Thyroid gland (tissue), 4 donors: ENCODE data around the gene TTC5. TPM values are rescaled to one million over a fixed set of nuclear protein-coding genes. Genes with fewer than 3 reads are reported as not detected.

Experiments used
- DNase-seq, 2 donors: peaks; one replicate each; pipeline ENCODE4 v3.0.0-alpha.2; 2019
- H3K27ac ChIP-seq, 3 donors: fragments of 200-600 bp; sonication (generic); 1 replicate in 2 of 3; 2 replicates in 1 of 3; pipeline ENCODE4 v1.5.1; 2016 to 2019; ENCODE audit warnings: mild to moderate bottlenecking in 1 of 3, moderate library complexity in 1 of 3
- H3K27me3 ChIP-seq: fragments of 200-600 bp; sonication (generic); one replicate; pipeline ENCODE4 v1.5.1; 2019
- H3K36me3 ChIP-seq, 2 donors: fragments of 200-600 bp; sonication (generic); one replicate each; pipeline ENCODE4 v1.5.1; 2016 to 2019
- H3K4me1 ChIP-seq, 2 donors: fragments of 200-600 bp; sonication (generic); one replicate each; pipeline ENCODE4 v1.5.1; 2017 to 2019
- H3K4me3 ChIP-seq, 3 donors: fragments of 200-600 bp; sonication (generic); replicated peaks in 1 of 3; 1 replicate in 2 of 3; 2 replicates in 1 of 3; pipeline ENCODE4 v1.5.1; 2016; ENCODE audit warnings: mild to moderate bottlenecking in 1 of 3
- H3K9me3 ChIP-seq: fragments of 200-600 bp; sonication (generic); one replicate; pipeline ENCODE4 v1.5.1; 2017
- CTCF ChIP-seq, 6 experiments: fragments of 200-600 bp in 3 of 6; fragments of 450-650 bp in 3 of 6; sonication (generic) in 3 of 6; IDR thresholded peaks; one replicate each; pipeline ENCODE4 v1.5.1; 2016 to 2019; ENCODE audit warnings: antibody characterized with exemption in 6 of 6, mild to moderate bottlenecking in 2 of 6, inconsistent platforms in 1 of 6, moderate library complexity in 1 of 6
- POLR2A ChIP-seq, 2 donors: fragments of 450-650 bp; IDR thresholded peaks; one replicate each; pipeline ENCODE4 v1.6.1; 2017; ENCODE audit warnings: antibody characterized with exemption in 2 of 2, mild to moderate bottlenecking in 2 of 2, moderate library complexity in 1 of 2
- WGBS, 2 donors: methylation state at CpG; one replicate each; pipeline ENCODE4 v1.1.5; 2017; 5-methylcytosine and 5-hydroxymethylcytosine counted together
- intact Hi-C: fragments of 100-400 bp; cut with DNase I; formaldehyde crosslinking; loops from one replicate; pipeline ENCODE4 v1.15.1; 2023
- total RNA-seq, 4 donors: library from RNA; depleted of rRNA; stranded (reverse); fragments of >200 nt; gene quantifications; one replicate each; pipeline ENCODE4 v1.2.3, GENCODE V29; 2016

Gene TTC5
- total RNA-seq, 4 donors from 2014 or later = 15.9 to 44.2 (median 19.2) TPM

- intact Hi-C loops = loop anchor here (5.0 to 10.0 kb wide), 2 partner anchors 124 to 351 kb away; partner anchors contain the start of genes APEX1, OSGEP and RNASE4
- no peak overlapping the region for H3K4me3 ChIP-seq
- peaks cover 3 to 4% of the 10 kb centered on the region in 2 donors for H3K36me3 ChIP-seq
- no peak for DNase-seq
- peak overlapping the region in 1 of 3 donors; percentile 17 for H3K27ac ChIP-seq
- H3K9me3 ChIP-seq = no peaks in the 10 kb centered on the region
- no peaks in the 10 kb centered on the region for H3K27me3 ChIP-seq
- peaks cover 13 to 16% of the 10 kb centered on the region in 2 donors for H3K4me1 ChIP-seq
- TF ChIP-seq POLR2A (IDR thresholded peaks at IDR 0.05) = no peak
- no peak for TF ChIP-seq CTCF (IDR thresholded peaks at IDR 0.05)
- WGBS, 2 donors = 72 to 76% methylated on average over 2 of the region's 2 CpGs
Observed at GRCh38 chr14:20331053-20331613, 25.4 kb upstream of the TTC5 start.

- DNase-seq = no peak
- H3K36me3 ChIP-seq = peaks cover 12 to 19% of the 10 kb centered on the region in 2 donors
- TF ChIP-seq CTCF (IDR thresholded peaks at IDR 0.05) (no peak), POLR2A (IDR thresholded peaks at IDR 0.05) (no peak)
- WGBS, 2 donors = 67 to 96% methylated on average over 2 of the region's 2 CpGs
- intact Hi-C loops = no loop called here
- H3K27me3 ChIP-seq = no peaks in the 10 kb centered on the region
- H3K4me1 ChIP-seq = peaks cover 13 to 16% of the 10 kb centered on the region in 2 donors
- no peak overlapping the region for H3K4me3 ChIP-seq
- H3K9me3 ChIP-seq = no peaks in the 10 kb centered on the region
- H3K27ac ChIP-seq = no peak overlapping the region
Observed at GRCh38 chr14:20329355-20329754, 23.6 kb upstream of the TTC5 start.

- no peaks in the 10 kb centered on the region for H3K27me3 ChIP-seq
- peaks cover 13 to 16% of the 10 kb centered on the region in 2 donors for H3K4me1 ChIP-seq
- no peak overlapping the region for H3K4me3 ChIP-seq
- TF ChIP-seq POLR2A (IDR thresholded peaks at IDR 0.05) (no peak), CTCF (IDR thresholded peaks at IDR 0.05) (no peak)
- no peak overlapping the region for H3K27ac ChIP-seq
- no peak for DNase-seq
- intact Hi-C loops = no loop called here
- no peaks in the 10 kb centered on the region for H3K9me3 ChIP-seq
- H3K36me3 ChIP-seq = peaks cover 12 to 21% of the 10 kb centered on the region in 2 donors
- WGBS, 2 donors = 66 to 68% methylated on average over 2 of the region's 2 CpGs
Observed at GRCh38 chr14:20328705-20329104, 23.0 kb upstream of the TTC5 start.

GRCh38 chr14:20327005-20327869 lies 21.5 kb upstream of the TTC5 start:
- Histone ChIP-seq H3K4me3 (no peak overlapping the region), H3K9me3 (no peaks in the 10 kb centered on the region), H3K27me3 (no peaks in the 10 kb centered on the region), H3K36me3 (peaks cover 12 to 21% of the 10 kb centered on the region in 2 donors), H3K27ac (no peak overlapping the region), H3K4me1 (peaks cover 10 to 14% of the 10 kb centered on the region in 2 donors)
- WGBS, 2 donors = 45 to 46% methylated on average over 8 of the region's 8 CpGs
- TF ChIP-seq CTCF (IDR thresholded peaks at IDR 0.05) (peak; percentile 39 to 79 (median 73)), POLR2A (IDR thresholded peaks at IDR 0.05) (no peak)
- no peak for DNase-seq
- intact Hi-C loops = no loop called here

GRCh38 chr14:20317720-20318119 lies 12.0 kb upstream of the TTC5 start:
- Histone ChIP-seq H3K36me3 (peaks cover 40 to 45% of the 10 kb centered on the region in 2 donors), H3K27me3 (no peaks in the 10 kb centered on the region), H3K27ac (no peak overlapping the region), H3K9me3 (no peaks in the 10 kb centered on the region), H3K4me3 (no peak overlapping the region), H3K4me1 (no peaks in the 10 kb centered on the region)
- intact Hi-C loops = no loop called here
- no peak for DNase-seq
- no peak for TF ChIP-seq CTCF (IDR thresholded peaks at IDR 0.05)
- no peak for TF ChIP-seq POLR2A (IDR thresholded peaks at IDR 0.05)
- 96 to 97% methylated on average over 16 of the region's 16 CpGs for WGBS, 2 donors
